Measurements from ENCODE around the gene KRT7.
"Not testable (repeated sequence)": the region's sequence is repeated elsewhere in the genome, so short reads cannot be mapped to it uniquely, and the experiment has no call there.

Gene KRT7

DNA sequence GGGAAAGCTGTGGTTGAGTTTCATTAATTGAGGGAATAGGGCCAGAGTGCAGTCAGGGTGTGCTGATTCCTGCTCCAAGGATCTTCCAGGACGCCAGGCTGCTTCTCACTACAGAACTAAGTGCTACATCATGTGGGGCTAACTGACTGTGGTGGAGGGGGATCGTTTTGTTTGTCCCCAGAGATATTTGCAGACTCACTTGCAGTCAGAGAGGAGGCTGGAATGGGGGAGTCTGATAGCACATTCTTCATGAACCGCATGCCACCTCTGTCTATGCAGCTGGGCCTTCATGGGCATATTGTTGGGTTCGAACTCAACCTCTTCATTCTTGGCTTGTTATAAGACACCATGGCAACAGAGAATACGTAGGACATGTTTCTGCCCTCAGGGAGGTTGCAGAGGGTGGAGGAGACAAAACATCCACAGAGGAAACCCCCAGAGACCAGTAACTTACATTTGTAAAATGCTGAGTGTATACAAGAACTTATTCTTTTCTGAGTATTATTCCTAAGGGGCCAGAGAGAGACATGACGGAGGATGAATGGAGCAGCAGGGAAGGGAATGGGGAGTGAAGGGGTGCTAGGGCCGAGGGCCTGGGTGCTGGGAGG is 13.0 kb downstream of the KRT7 start:
- DNase-seq: no peak

DNA sequence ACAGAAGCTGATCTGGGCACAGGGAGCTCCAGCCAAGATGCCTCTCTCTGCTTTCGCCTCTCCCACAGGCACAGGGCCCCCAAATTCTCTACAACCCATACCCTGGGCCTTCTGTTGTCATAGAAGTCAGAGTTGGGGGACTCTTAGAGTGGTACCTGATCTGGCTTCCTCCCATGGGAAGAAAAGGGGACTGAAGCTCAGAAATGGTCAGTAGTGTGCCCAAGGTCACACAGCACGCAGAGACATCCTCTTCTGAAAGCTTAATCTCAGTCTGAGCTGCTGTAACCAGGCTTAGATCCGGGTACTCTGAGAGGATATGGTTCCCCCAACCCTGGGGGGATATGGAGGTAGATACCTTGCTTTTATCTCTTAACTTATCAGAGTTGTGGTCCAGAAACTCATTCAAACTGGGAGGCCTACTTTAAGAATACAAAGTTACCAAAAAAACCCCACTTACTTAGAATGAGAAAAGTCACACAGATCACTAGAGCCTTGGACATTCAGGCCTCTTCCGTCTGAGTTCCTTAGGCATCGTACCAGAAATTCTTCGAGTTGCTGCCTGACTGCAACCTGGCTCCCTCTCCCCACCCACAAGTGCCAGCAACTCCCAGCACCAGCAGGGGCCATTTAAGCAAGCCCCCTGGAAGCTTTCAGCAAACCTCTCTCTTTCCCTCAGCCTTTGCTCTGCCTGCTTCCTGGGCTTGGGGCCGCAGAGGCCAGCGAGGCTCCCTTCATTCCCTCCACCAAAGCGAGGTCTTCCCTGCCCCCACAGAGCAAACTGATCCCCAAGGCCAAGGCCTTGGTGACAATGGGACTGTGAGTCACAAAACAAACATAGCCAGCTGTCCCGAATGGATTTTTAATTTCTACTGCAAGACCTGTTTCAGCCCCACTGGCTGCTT is 13.9 kb downstream of the KRT7 start:
- DNase-seq: no peak

DNA sequence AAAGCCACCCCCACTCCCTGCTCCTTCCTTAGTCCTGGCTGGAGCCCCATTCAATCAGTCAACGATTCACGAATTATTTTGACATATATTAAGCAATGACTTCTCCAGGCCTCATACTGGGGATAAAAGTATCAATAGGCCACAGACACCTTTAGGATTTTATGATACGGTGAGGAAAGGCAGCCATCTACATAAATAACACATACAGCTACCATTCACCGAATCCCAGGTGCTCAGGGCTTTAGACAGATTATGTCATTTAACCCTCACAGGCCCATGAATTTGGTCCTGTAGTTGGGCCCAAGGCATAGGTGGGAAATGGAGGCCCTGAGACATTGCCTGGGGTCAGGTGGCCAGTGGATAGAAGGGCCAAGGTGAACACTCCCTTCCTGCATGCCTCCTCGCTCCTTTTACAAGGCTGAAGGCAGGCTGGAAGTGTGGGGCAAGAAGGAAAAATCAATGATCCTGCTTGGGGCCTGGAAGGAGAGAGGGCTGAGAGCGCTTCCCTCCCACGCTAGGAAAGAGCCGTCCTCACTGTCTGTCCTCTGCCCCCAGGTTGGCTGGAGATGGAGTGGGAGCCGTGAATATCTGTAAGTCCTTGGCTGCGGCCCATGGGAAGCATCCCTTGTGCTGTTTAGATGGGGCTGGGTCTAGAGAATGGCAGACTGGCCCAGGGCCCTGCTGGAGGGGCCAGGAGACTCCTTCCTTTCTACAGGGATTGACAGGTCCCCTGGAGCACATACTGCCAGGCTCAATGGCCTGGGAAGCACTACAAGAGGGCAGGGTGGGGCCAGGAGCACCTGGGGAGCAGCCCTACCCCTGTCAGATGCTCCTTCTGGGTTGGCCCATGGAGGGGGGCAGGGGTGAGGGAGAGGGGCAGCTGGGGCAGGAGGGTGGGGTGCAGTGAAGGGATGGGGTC is 14.8 kb downstream of the KRT7 start:
- DNase-seq: no peak

DNA sequence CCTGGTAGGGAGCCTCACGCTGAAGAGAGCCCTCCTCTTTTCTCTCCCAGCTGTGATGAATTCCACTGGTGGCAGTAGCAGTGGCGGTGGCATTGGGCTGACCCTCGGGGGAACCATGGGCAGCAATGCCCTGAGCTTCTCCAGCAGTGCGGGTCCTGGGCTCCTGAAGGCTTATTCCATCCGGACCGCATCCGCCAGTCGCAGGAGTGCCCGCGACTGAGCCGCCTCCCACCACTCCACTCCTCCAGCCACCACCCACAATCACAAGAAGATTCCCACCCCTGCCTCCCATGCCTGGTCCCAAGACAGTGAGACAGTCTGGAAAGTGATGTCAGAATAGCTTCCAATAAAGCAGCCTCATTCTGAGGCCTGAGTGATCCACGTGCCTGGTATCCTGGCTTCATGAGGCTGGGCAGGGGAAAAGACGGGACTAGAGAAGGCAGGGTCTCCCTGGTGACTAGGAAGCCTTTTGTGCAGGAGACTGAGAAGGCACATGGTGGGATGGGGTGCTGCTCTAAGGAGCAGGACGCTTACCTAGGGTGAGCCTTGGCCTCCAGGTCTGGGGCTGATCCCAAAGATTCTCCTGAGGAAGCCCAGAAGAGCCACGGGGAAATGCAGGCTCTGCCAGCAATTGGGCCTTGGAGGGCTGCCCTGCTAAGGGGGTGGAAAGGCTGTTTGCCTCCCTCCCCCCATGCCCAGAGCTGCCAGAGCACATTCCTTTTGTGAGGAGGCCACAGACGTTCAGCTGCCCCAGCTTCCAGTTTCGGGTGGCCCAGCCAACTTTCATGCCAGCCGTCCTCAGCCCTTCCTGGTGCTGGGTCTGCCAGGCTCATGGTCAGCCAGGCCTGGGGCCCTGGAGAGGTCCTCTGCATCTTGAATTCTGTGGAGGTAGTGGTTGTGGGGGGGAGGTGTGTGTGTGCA is 15.8 kb downstream of the KRT7 start:
- no peak for DNase-seq

DNA sequence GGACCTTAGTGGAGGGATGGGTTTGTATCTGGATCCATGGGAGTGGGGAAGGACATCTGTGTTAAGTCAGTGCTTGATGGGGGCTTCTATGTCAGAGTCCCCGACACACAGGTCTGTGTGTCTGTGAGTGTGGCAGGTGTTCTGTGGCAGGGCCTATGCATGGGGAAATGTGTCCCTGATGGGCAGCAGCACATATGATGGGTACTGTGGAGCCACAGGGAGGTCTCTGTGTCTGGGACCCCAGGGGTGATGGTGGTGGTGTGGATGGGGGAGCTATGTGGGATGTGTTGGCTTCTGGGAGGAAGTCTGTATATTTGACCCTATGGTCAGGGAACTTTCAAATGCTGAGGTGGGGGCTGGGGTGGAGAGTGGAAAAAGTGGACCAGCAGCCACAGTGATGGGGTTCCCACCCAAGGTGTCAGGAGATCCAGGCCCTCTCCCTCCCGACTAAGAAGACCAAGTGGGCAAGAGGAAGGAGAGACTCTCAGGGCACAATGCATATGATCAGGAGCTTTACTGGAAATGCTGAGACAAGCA is 16.5 kb downstream of the KRT7 start:
- no peak for DNase-seq

DNA sequence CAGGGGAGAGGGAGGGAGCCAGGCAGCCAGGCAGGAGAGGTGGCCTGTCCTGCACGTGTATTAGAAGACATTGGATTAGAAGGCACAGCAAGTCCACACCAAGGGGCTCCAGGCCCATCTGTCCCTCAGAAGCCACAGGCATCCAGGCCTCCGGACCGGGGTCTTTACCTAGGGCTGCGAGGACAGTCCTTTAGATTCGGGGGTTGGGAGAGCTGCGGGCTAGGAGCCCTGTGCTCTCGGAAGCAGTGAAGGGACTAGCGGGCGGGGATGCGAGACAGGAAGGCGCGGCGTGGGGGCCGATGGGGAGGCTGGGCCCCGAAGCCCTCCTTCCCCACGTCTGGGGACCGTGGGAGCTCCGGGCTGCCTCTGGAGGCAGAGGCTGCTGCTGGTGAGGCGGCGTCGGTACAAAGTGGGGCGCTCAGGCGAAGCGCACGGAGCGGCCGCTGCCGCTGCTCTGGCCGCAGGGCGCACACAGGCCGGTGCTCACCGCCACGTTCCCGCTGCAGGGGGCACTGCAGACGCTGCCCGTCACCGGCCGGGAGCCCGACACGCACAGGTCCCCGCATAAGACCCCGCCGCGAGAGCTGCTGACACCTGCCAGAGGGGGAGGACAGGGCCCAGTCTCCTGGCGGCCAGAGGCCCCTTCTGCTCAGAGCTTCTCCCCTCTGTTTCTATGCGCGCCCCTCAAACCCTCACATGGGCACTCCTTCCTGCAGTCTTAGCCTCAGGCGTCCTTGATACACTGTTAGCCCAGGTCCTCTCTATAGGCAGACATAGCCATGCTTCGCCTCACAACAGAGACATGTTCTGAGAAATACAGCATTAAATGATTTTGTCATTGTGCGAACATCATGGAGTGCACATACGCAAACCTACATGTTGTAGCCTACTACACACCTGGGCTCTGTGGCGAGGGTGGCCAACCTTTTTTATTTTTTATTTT is 17.3 kb downstream of the KRT7 start:
- no peak for DNase-seq

DNA sequence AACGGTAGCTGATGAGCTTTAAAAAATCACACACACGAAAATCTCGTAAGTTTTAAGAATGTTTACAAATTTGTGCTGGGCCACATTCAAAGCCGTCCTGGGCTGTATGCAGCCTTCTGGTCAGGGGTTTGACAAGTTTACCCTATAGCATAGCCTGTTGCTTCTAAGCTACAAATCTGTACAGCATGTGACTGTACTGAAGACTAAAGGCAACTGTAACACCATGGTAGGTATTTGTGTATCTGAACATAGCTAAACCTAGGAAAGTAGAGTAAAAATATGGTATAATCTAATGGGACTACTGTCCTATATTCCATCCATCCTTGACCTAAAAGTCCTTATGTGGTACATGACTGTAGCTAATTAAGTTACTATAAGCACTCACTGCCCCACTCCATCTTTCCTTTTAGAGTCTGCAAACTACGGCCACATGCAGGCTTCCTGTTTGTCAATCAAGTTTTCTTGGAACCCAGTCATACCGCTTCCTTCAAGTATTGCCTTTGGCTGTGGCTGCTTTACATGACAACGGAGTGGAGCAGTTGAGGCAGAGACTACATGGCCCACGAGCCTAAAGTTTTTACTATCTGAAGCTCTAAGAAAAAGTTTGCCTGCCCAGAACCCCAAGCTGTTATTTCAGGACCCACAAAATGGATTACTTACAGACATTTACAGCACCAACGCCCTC is 18.5 kb downstream of the KRT7 start:
- DNase-seq: no peak

DNA sequence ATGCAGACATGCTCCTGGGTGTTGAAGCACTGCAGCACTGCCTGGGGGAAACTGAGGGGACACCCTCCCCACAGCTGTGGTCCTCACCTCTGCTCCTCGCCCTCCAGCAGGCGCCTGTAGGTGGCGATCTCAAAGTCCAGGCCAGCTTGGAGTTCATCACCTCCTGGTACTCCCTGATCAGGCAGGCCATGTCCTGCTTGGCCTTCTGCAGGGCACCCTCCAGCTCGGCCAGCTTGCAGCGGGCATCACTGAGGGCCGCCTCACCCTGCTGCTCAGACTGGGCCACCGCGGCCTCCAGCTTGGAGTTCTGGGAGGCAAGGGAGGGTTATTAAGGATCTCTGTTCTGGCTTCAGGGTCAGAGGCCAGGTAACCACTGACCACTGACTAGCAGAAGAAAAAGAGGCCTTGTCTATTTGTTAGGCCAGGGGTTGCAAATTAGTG is 19.2 kb downstream of the KRT7 start:
- DNase-seq: not testable (repeated sequence)

DNA sequence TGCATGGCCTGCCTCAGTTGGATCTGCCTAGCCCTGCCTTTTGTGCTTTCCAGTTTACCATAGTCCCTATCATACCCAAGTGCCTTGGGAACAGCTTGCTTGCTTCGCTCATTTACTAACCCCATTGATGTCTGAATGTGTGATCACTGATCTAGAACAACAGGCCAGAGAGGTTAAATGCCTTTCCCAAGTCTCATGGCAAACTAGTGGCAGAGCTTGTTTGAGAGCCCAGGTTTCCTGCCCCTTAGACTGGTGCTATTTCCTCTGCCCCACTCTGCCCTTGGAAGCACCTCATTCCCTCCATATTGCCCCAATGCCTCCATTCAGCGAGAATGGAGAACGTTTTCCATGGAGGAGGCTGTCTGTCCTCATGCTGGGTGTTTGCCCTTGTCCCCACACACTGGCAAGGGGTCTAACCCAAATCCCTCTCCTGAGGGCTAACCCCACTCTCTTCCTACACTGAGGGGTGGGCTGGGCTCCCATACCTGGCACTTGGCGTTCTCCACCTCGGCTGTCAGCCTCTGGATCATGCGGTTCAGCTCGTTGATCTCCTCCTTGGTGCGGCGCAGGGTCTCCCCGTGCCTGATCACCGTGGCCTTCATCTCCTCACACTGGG is 19.8 kb downstream of the KRT7 start:
- no peak for DNase-seq

DNA sequence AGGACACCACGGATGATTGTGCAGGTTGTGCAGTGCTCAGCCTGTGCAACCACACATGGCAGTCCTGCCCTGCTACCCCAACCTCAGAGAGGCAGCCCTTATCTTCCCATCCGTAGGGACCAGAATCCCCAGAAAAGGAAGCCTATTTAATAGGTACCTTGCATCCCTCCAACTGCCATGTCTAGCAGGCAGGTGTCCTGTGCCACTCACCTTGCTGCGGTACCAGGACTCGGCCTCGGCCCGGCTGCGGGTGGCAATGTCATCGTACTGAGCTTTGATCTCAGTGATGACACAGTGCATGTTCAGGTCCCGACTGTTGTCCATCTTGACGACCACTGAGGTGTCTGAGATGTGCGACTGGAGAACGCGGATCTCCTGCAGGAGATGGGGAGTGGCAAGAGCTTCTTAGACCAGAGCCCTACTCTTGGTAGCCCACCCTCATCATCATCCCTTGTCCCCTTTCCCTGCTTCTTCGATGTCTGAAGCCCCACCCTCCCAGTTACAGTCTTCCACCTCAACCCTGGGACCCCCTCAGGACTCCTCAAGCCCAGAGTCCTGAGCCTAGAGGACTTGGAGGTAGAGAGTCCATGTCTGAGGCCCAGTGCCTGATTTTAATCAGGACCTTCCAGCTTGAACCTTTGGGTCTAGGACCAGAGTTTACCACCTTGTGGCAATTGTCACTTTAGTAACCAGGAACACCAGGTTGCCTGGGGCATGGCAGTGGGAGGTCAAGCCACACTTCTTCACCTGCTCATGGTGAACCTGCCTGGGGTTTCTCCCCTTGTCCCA is 20.5 kb downstream of the KRT7 start:
- DNase-seq: no peak

DNA sequence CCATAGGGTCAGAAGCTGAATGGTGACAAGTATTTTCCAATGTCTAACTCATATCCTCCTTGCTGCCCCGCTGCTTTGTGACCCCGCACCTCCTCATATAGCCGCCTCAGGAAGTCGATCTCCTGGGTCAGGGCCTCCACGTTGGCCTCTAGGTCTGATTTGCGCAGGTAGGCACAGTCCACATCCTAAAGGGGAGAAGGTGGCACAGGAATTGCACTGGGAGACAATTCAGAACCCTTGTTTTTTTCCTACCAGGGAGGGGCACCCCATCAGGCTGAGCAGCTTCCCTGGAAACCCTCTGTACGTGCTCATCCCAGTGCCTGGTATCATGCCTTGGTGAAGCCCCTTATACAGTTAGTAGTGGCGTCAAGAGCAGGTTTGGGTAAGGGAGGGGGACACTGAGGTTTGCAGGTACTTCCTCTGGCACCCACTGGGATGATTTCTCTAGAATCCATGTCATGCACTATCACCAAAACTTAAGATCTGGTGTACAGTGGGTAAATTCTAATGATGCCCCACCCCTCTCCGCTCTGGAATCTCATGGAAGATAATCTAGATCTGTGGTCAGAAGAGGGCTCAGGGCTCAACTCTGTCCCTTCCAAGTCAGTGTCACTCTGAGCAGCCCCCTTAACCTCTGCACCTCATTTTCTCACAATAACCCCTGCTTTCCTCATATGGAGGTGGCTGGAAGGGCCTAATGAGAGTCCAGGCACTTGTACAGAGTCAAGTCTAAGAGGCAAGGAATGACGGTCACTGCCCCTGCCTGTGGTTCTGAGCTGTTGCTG is 21.3 kb downstream of the KRT7 start:
- no peak for DNase-seq

DNA sequence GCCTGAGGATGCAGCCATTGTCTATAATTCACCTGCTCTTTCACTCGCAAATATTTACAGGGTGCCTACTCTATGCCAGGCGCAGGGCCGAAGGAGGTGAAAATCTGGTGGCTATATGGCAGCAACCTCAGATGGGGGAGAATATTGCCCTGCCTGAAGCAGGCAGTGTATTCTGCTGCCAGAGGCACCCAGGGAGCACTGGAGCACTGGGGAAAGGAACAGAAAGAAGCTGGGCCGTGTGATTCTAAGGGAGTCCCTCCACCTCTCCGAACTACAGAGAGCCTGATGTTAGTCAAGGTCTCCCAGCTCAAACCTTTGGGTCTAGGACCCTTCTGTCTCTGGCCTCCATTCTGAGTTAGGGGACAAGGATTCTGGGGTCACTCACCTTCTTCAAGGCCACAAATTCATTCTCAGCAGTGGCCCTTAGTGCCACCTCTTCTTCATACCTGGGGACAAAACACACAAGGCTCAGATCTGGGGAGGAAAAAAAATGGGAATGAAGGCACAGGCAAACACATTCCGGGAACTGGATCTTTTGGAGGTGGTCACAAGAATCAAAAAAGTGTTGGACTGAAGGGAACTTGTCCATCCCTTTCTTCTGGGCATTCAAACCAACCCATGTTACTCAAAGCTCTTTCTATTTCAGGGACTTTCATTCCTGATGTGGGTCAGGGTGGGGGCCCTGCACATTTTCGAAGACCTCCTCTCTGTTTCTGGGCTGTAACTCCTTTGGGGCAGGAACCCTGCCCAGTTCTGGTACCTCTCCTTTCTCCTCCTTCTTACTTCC is 22.1 kb downstream of the KRT7 start:
- no peak for DNase-seq

DNA sequence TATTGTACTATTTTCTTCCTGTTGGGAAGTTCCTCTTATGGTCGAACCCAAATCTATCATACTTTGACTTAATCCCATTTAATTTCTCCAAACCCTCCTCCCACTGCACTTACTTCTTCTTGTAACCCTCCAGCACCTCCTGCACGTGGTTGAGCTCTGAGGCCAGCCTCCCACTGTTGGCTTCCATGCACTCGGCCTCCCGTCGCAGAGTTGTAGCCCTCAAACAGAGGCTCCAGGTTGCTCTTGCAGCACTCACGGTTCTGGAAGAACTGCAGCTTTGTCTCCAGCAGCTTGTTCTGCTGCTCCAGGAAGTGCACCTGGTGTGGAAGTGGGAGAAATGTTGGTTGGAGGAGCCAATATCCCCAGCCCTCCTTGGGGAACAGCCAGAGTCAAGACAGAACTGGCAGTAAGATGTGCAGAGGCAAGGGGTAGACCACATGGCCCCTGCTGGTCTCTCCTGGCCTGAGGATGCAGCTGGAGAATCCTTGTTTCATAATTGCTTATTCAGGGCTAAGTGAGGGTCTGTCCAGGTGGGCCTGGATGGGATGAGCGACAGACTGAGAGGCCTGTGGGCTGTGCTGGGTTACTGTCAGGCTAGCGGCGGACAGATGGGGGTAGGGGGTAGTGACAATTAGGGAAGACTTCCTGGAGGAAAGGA is 23.0 kb downstream of the KRT7 start:
- no peak for DNase-seq

DNA sequence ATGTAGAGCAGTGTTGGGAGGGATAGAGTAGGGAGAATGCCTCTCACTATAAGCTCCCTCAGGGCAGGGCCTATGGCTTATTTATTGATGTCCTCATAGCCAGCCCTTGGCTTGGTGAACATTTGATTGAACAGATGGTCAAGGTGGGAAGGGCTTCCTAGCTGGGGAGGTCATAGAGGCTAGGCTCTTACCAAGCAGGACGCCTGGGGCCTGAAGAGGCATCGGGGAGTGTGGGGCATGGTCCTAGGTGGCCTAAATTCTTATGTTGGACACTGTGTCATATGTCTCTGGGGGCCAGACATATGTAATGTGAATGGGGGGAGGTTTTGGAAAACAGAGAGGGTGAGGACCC is 23.5 kb downstream of the KRT7 start:
- no peak for DNase-seq

DNA sequence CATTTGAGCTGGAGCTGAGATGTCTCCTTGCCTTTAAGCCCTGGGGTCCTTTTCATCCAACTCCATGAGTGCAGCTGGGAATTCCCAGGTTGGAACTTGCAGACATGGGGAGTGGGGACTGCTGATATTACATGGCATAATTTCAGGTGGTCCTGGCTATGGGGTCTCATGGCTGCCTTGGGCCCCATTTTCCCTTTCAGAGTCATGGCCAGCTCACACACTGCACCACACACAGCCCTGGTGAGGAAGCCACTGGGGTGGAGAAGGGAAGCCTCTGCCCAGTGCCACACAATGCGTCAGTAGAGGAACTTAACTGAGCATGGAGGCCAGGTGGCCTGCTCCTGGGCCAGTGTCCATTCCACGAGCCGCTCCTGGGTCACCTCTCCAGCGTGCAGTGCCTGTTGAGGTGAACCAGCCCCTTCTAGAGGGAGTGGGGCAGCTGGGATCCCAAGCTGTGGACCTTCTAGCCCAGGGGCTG is 24.1 kb downstream of the KRT7 start:
- DNase-seq: no peak

DNA sequence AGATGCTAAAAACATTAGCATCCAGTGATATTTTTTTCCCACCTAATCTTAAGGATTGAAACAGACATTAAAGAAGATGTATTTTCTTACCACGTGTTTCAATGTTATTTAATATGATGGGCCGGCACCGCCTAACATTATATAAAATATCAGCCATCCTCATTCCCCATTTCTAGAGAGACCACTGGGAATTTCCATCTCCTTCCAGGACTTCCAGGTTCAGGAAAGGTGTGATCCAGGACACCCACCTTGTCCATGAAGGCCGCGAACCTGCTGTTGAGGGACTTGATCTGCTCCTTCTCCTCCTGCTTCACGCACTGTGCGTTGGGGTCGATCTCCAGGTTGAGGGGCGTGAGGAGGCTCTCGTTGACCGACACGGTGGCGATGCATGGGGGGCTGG is 24.9 kb downstream of the KRT7 start:
- DNase-seq: not testable (repeated sequence)

Measured in amniotic stem cell (primary cell).